Esophagus squamous epithelium (tissue), 4 donors: ENCODE results near the gene BZW1.

Experiments
- CTCF ChIP-seq, 6 experiments: fragments of 450-650 bp in 4 of 6; fragments of 200-600 bp in 2 of 6; sonication (generic) in 2 of 6; IDR thresholded peaks; one replicate each; pipeline ENCODE4 v1.5.1; 2016 to 2019; ENCODE audit warnings: antibody characterized with exemption in 6 of 6, mild to moderate bottlenecking in 4 of 6, moderate library complexity in 4 of 6
- POLR2A ChIP-seq, 4 donors: fragments of 450-650 bp; IDR thresholded peaks; one replicate each; pipeline ENCODE4 v1.6.1; 2017; ENCODE audit warnings: antibody characterized with exemption in 4 of 4, mild to moderate bottlenecking in 4 of 4, moderate library complexity in 3 of 4

DNA sequence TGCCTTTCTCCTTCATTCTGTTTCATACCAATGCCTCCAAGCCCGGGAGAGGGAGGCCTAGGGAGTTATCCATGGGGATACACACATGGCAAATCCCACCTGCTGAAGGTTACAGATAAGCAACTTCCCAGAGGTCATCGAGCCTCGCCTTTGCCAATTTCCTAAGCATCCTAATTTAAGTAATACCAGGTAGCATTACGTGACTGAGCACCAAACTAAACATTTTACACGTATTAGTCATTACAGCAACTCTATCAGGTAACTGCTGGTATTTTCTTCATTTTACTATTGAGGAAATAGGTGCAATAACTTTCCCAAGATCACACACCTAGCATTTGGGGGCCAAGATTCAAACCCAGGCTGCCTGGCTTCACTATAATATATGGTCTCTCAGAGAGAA, 30.1 kb upstream of the BZW1 start:
- no peak for TF ChIP-seq POLR2A (IDR thresholded peaks at IDR 0.05)
- no peak for TF ChIP-seq CTCF (IDR thresholded peaks at IDR 0.05)
